Kidney glomerular epithelial cell (primary cell): ENCODE data around the gene HUWE1.
"Not testable (repeated sequence)": the region's sequence is repeated elsewhere in the genome, so short reads cannot be mapped to it uniquely, and the experiment has no call there.

Experiments
- DNase-seq: peaks from one replicate; lab custom pipeline; 2025; lab: John Stamatoyannopoulos, UW

The HUWE1 gene

GRCh38 chrX:53606456-53606855 lies 80.1 kb downstream of the HUWE1 start:
- DNase-seq: no peak

- no peak for DNase-seq
These were observed 81.5 kb downstream of the HUWE1 start for GRCh38 chrX:53605004-53605403.

- DNase-seq: no peak
These were observed 86.6 kb downstream of the HUWE1 start for GRCh38 chrX:53599781-53600396.

- DNase-seq: no peak
These were observed 88.3 kb downstream of the HUWE1 start for GRCh38 chrX:53598169-53598568.

GRCh38 chrX:53595266-53595810 lies 91.2 kb downstream of the HUWE1 start:
- DNase-seq: no peak

- no peak for DNase-seq
These were observed 92.2 kb downstream of the HUWE1 start for GRCh38 chrX:53594354-53594753.

- no peak for DNase-seq
These were observed 98.6 kb downstream of the HUWE1 start for GRCh38 chrX:53587795-53588420.

GRCh38 chrX:53584891-53585290 lies 101.6 kb downstream of the HUWE1 start:
- DNase-seq: no peak

GRCh38 chrX:53583571-53583970 lies 102.9 kb downstream of the HUWE1 start:
- no peak for DNase-seq

GRCh38 chrX:53580742-53581504 lies 105.6 kb downstream of the HUWE1 start:
- DNase-seq: no peak

- no peak for DNase-seq
These were observed 115.0 kb downstream of the HUWE1 start for GRCh38 chrX:53571494-53571893.

GRCh38 chrX:53563324-53563723 lies 123.2 kb downstream of the HUWE1 start:
- DNase-seq: no peak

- no peak for DNase-seq
These were observed 124.6 kb downstream of the HUWE1 start for GRCh38 chrX:53561912-53562311.

GRCh38 chrX:53558646-53559045 lies 127.9 kb downstream of the HUWE1 start:
- DNase-seq: no peak

- DNase-seq: no peak
These were observed 129.7 kb downstream of the HUWE1 start for GRCh38 chrX:53556868-53557267.

GRCh38 chrX:53550756-53551463 lies 135.6 kb downstream of the HUWE1 start:
- DNase-seq: no peak

GRCh38 chrX:53547668-53548067 lies 138.9 kb downstream of the HUWE1 start:
- DNase-seq: no peak

- DNase-seq: no peak
These were observed 141.6 kb downstream of the HUWE1 start for GRCh38 chrX:53544936-53545335.

- DNase-seq: no peak
These were observed 147.7 kb downstream of the HUWE1 start for GRCh38 chrX:53538781-53539180.

GRCh38 chrX:53531255-53531966 lies 155.1 kb downstream of the HUWE1 start:
- not testable (repeated sequence) for DNase-seq

GRCh38 chrX:53526999-53527398 lies 159.5 kb downstream of the HUWE1 start:
- no peak for DNase-seq

- DNase-seq: no peak
These were observed 175.2 kb downstream of the HUWE1 start for GRCh38 chrX:53511322-53511721.
